ENCODE results near the gene GAGE12J.
"Not testable (repeated sequence)": the region's sequence is repeated elsewhere in the genome, so short reads cannot be mapped to it uniquely, and the experiment has no call there.

Gene GAGE12J, protein sequence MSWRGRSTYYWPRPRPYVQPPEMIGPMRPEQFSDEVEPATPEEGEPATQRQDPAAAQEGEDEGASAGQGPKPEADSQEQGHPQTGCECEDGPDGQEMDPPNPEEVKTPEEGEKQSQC

DNA sequence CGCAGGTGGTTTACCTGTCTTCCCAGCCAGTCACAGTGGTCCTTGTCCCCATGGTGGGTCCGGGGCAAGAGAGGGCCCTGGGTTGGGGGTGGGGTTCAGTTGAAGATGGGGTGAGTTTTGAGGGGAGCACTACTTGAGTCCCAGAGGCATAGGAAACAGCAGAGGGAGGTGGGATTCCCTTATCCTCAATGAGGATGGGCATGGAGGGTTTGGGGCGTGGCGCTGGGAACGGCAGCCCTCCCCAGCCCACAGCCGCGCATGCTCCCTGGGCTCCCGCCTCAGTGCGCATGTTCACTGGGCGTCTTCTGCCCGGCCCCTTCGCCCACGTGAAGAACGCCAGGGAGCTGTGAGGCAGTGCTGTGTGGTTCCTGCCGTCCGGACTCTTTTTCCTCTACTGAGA is at the start of gene GAGE12J:
TSS of gene GAGE12J (plus strand) at position 301 of the 400 bp plus-strand sequence. CDS start 1,157 bp downstream, outside the sequence.
- not testable (repeated sequence) for DNase-seq (ENCODE audit: low read depth in 3 of 3, low spot score in 1 of 3)

- no peak for DNase-seq (ENCODE audit: low read depth in 3 of 3, low spot score in 1 of 3)
These were observed 49.4 kb upstream of the GAGE12J start for GRCh38 chrX:49272421-49272820.

DNA sequence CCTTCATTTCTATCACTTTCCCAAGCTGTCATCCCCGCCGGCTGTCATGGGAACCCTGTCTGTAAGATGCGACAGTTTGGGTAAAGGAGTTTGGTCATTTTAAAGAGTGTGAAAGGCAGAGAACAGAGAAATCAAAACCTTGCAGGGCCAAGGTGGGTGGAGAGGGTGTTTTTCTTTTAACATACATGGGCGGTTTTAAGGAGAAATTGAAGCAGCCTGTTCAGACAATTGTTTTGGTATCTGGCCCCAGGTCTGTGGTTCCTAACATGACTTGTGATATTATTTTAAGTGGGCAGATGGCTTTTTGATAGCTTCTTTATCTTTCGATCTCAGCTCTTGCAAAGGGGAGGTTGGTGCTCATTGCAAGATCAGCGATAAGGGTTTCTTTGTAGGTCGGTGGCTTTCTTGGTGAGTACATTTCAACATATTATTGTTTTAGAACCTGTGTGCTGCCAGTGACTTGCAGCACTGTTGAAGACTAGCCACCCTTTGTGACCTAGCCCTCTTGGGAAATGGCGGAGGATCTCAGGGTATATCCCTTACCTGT is 48.6 kb upstream of the GAGE12J start:
- no peak for DNase-seq (ENCODE audit: low read depth in 3 of 3, low spot score in 1 of 3)

DNA sequence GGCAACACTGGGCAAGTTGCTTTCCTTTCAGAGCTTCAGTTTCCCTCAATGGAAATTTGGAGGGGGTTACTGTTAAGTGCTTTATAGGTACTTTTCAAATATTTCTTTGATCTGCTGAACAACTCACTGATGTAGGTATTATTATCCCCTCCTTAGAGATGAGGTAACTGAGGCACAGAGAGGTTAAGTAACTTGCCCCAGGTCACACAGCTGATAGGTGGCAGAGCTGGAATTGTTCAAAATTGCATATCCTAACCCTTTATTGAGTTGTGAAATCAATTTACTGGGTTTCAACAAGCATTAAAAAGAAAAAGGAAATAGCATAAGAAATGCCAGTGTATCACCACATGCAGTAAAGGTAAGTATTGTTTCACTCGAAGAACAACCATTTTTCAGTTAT is 45.6 kb upstream of the GAGE12J start:
- DNase-seq (ENCODE audit: low read depth in 3 of 3, low spot score in 1 of 3) = no peak

GRCh38 chrX:49276671-49277534 is 44.9 kb upstream of the GAGE12J start:
- no peak for DNase-seq (ENCODE audit: low read depth in 3 of 3, low spot score in 1 of 3)

- DNase-seq (ENCODE audit: low read depth in 3 of 3, low spot score in 1 of 3) = no peak
These were observed 44.4 kb upstream of the GAGE12J start for GRCh38 chrX:49277535-49277830.

DNA sequence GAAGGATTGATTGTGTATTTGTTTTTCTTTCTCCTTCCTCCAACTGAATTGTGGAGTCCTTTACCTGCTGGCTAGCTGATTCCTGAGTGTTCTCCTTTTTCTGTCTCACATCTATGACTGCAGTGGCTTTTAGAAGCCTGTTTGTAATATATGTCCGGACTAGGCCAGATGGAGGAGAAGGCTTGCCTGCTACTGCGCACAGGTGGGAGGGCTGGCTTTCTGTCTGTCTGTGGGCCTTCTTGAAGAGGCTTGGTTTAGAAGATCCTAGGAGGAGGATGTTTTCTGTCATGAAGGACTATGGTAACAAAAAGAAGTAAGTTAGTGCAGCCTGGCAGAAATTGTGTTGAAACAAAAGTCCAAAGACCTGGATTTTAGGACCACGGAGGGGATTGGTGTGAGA is 43.8 kb upstream of the GAGE12J start:
- no peak for DNase-seq (ENCODE audit: low read depth in 3 of 3, low spot score in 1 of 3)

DNA sequence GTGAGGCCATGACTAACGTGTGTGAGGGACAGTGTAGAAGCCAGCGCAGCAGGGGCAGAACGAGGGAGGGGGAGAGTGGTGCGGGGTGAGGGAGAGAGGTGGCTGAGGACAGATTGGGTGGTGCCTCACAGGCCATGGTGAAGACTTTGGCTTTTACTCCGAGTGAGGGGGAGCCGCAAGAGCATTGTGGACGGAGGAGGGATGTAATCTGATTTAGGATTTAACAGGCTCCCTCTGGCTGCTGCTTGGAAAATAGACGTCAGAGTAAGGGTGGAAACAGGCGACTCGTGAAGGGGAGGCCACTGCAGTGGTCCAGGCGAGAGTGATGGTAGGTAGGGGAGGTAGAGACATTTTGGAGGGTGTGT is 39.2 kb upstream of the GAGE12J start:
- DNase-seq (ENCODE audit: low read depth in 3 of 3, low spot score in 1 of 3) = no peak

GRCh38 chrX:49284212-49284611 is 37.6 kb upstream of the GAGE12J start:
- no peak for DNase-seq (ENCODE audit: low read depth in 3 of 3, low spot score in 1 of 3)

GRCh38 chrX:49286136-49286535 is 35.7 kb upstream of the GAGE12J start:
- DNase-seq (ENCODE audit: low read depth in 3 of 3, low spot score in 1 of 3) = no peak

- no peak for DNase-seq (ENCODE audit: low read depth in 3 of 3, low spot score in 1 of 3)
These were observed 35.3 kb upstream of the GAGE12J start for GRCh38 chrX:49286581-49286980.

DNA sequence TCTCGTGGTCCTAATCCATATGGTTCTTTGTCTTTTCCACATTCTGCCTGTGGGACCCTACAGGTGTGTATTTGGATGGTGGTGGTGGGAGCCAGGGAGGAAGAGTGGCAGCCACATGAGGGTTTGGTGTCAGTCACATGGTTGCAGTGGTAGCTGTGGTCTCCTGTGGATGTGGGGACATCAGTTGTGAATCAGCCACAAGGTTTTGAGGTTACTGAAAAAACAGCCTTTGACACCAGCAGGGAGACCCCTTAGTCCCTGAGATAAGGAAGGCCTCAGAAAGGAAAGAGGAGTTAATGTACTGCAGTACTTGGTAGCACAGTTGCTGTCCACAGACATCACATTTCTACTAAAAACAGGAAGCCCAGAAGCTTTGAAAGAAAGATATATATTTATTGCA is 34.2 kb upstream of the GAGE12J start:
- no peak for DNase-seq (ENCODE audit: low read depth in 3 of 3, low spot score in 1 of 3)

- DNase-seq (ENCODE audit: low read depth in 3 of 3, low spot score in 1 of 3) = no peak
These were observed 31.6 kb upstream of the GAGE12J start for GRCh38 chrX:49290215-49290614.

- peak in 1 of 3 donors; percentile 57 for DNase-seq (ENCODE audit: low read depth in 3 of 3, low spot score in 1 of 3)
These were observed 30.1 kb upstream of the GAGE12J start for GRCh38 chrX:49291615-49292337.

DNA sequence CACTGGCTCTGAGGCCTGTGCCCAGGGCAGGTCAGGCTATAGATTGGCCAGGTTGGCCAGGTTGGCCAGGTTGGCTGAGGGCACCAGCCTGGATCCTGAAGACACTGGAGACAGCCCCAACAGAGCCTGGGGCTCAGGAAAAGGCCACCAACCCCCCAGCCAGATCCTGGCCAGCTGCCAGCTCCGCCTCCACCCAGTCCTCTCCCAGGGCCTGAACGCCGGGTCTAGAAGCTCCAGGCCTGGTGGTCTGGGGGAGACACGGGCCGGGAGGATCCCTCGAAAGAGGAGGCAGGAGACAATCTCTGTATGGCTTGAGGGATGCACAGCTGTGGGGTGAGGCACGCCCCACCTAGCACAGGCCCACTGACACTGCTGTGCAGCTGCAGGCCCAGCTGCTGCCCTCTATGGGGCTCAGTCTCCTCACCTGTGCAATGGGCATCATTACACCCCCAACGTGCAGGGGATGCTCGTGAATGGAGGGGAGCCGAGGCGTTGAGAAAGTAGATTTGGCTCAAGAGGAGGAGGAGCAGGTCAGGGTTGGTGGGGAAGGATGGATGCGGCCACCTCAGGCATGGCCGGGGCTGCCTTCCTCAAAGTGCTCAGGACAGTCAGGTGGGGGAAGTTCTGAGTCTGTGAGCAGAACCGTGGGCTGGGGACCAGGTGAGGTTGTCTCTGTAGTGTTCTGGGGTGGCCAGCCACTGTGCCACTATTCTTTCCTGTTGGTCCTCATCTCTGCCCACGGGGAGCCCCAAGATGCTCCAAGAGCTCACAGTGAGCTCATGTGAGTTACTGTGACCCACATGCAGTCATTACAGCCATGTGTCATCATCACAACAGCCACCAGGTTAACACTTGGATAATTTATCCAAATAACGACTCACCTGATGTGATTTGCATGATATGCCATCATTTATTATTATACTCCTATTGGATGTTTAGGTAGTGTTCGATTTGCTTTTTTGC is 29.2 kb upstream of the GAGE12J start:
- DNase-seq (ENCODE audit: low read depth in 3 of 3, low spot score in 1 of 3) = no peak

- DNase-seq (ENCODE audit: low read depth in 3 of 3, low spot score in 1 of 3) = not testable (repeated sequence)
These were observed 22.5 kb upstream of the GAGE12J start for GRCh38 chrX:49299293-49299692.

DNA sequence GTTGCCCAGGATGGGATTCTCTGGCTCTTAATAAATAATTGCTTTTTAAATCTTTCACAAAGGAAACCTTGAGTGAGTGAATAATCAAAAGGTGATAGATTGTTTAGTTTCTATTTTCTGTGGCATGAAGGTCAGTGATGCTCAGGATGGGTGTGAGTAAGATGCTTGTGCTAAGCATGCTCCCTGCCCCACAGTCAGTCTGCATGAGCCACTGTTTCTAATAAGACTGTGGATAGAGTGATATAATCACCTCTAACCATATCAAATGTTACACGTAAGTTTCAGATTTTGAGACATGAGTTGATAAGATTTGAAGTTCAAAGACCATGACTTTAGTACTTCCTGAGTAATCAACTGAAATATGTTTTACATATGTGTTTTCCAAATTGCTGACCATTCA is 21.1 kb upstream of the GAGE12J start:
- no peak for DNase-seq (ENCODE audit: low read depth in 3 of 3, low spot score in 1 of 3)

DNA sequence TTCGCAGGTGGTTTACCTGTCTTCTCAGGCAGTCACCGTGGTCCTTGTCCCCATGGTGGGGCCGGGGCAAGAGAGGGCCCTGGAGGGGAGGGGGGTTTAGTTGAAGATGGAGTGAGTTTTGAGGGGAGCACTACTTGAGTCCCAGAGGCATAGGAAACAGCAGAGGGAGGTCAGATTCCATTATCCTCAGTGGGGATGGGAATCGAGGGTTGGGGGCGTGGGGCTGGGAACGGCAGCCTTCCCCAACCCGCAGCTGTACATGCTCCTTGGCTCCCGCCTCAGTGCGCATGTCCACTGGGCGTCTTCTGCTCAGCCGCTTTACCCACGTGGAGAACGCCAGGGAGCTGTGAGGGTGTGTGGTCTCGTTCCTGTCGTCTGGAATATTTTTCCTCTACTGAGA is 18.5 kb upstream of the GAGE12J start, which contains the start of gene GAGE10:
TSS of gene GAGE10 (plus strand) at position 301 of the 400 bp plus-strand sequence. CDS start 1,214 bp downstream, outside the sequence.
- no peak for DNase-seq (ENCODE audit: low read depth in 3 of 3, low spot score in 1 of 3)

DNA sequence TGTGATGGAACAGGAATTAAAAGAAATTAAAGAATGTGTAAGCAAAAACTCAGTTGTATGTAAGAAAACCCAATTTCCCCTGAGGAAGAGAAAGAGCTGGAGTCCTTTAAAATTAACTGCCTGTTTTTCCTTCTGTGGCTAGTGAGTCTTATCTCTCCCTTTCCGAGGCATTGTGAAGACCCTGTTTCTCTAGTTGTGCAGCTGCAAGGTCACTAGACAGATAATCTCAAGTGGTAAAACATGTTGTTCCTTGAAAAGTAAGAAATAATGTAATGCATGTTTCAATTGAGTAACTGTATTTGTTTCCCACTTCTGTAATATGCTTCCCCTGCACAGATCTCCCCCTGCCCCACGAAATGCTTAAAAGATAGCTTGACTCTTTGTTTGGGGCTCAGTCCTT is 14.1 kb upstream of the GAGE12J start:
- not testable (repeated sequence) for DNase-seq (ENCODE audit: low read depth in 3 of 3, low spot score in 1 of 3)

GRCh38 chrX:49308604-49309269 is 13.1 kb upstream of the GAGE12J start:
- DNase-seq (ENCODE audit: low read depth in 3 of 3, low spot score in 1 of 3) = no peak

Measured in stimulated activated CD4-positive, alpha-beta T cell treated with anti-CD3 and anti-CD28 coated beads, TNF-alpha, amount 100 ng/mL, for 1 hour (primary cell).